Peyer's patch (tissue), 4 donors: ENCODE results near the gene IGFBPL1.

Source experiments
- CTCF ChIP-seq, 6 experiments: fragments of 450-650 bp in 4 of 6; fragments of 200-600 bp in 2 of 6; sonication (generic) in 1 of 6; IDR thresholded peaks; one replicate each; pipeline ENCODE4 v1.5.1; 2017 to 2019; ENCODE audit warnings: antibody characterized with exemption in 6 of 6, mild to moderate bottlenecking in 3 of 6, moderate library complexity in 1 of 6
- POLR2A ChIP-seq, 2 donors: fragments of 450-650 bp; IDR thresholded peaks; one replicate each; pipeline ENCODE4 v1.5.1; 2017; ENCODE audit warnings: antibody characterized with exemption in 2 of 2, mild to moderate bottlenecking in 2 of 2, moderate library complexity in 2 of 2

- TF ChIP-seq CTCF (IDR thresholded peaks at IDR 0.05) (no peak), POLR2A (IDR thresholded peaks at IDR 0.05) (no peak)
Measured at GRCh38 chr9:38415856-38416255, 8.4 kb downstream of the IGFBPL1 start.
